H1 (cell line): Measurements from ENCODE around the gene RIPPLY1. TPM values are rescaled to one million over a fixed set of nuclear protein-coding genes. Genes with fewer than 3 reads are reported as not detected.

ENCODE experiments used
- CBX8 ChIP-seq: fragments of 300-800, 300-1000 bp; sonication (generic); IDR thresholded peaks from 2 replicates; pipeline ENCODE4 v1.7.1; 2016; ENCODE audit warnings: low read depth, low read length, borderline replicate concordance
- EP300 ChIP-seq, 2 experiments: IDR thresholded peaks; 1 replicate in 1 of 2; 2 replicates in 1 of 2; pipeline ENCODE4 v1.6.1; 2011 to 2012; ENCODE audit warnings: low read depth in 2 of 2, low read length in 2 of 2, mild to moderate bottlenecking in 2 of 2, borderline replicate concordance in 1 of 2, inconsistent platforms in 1 of 2, moderate library complexity in 1 of 2
- JUN ChIP-seq: IDR thresholded peaks from 2 replicates; pipeline ENCODE4 v1.6.1; 2011; ENCODE audit warnings: low read depth, mild to moderate bottlenecking, improper control_type of control experiment, low read length
- JUND ChIP-seq: IDR thresholded peaks from 2 replicates; pipeline ENCODE4 v1.6.1; 2011; ENCODE audit warnings: mild to moderate bottlenecking, improper control_type of control experiment, low read length
- NANOG ChIP-seq: IDR thresholded peaks from 2 replicates; pipeline ENCODE4 v1.6.1; 2011; ENCODE audit warnings: low read length, low read depth, mild to moderate bottlenecking, inconsistent platforms; ENCODE audit not compliant: insufficient read depth, poor library complexity, severe bottlenecking
- RAD21 ChIP-seq, 2 experiments: IDR thresholded peaks in 1 of 2; conservative IDR thresholded peaks in 1 of 2; 2 replicates each; pipeline ENCODE4 v1.6.1; 2011; ENCODE audit warnings: low read depth in 2 of 2, low read length in 2 of 2, improper control_type of control experiment in 1 of 2, inconsistent platforms in 1 of 2, mild to moderate bottlenecking in 1 of 2, moderate library complexity in 1 of 2
- SP2 ChIP-seq: IDR thresholded peaks from 2 replicates; pipeline ENCODE4 v1.6.1; 2012; ENCODE audit warnings: mild to moderate bottlenecking, low read length, inconsistent platforms
- polyA plus RNA-seq, 7 experiments: library from polyadenylated mRNA; depleted of rRNA in 3 of 7; stranded (reverse) in 5 of 7; unstranded in 2 of 7; fragments of >200 nt in 5 of 7; fragments of 200-250 nt in 2 of 7; gene quantifications; 1 replicate in 5 of 7; 2 replicates in 1 of 7; 4 replicates in 1 of 7; pipeline versions ENCODE4 v1.2.1 to v1.2.3, GENCODE V29; 2011 to 2013; ENCODE audit warnings: missing spikeins in 2 of 7, mixed read lengths in 2 of 7
- total RNA-seq: library from RNA; stranded (reverse); fragmentation: NEBNext Ultra II Directional; extraction: Animal tissue kit (Norgen Biotek cat#: 25700); gene quantifications from 2 replicates; pipeline ENCODE4 v1.2.1, GENCODE V29; 2021
- TF ChIP-seq, protein P1 (sequence below): fragments of 300-600 bp; sonication (generic); IDR thresholded peaks from 2 replicates; pipeline ENCODE4 v1.7.1; 2012; ENCODE audit warnings: low read length, moderate library complexity, mild to moderate bottlenecking, inconsistent platforms; ENCODE audit not compliant: insufficient replicate concordance

The RIPPLY1 gene
- total and polyA plus RNA-seq, 2 of the 8 experiments (the other 6 are each of a cell fraction or from before 2014, with no cell fraction given): not detected

DNA sequence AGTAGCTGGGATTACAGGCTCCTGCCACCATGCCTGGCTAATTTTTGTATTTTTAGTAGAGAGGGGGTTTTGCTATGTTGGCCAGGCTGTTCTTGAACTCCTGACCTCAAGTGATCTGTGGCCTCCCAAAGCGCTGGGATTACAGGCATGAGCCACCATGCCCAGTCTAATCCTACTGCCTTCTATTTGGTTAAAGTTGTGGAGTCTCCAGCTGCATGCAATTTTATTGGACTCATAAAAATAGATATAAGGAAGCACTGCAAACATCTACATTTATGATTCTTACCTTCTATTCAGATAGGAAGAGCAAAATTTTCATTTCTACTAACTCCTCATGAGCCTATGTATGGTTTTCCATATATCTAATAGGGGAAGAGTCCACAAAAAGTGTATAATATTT is 13.7 kb downstream of the RIPPLY1 start (continued):
- TF ChIP-seq, protein P1, sequence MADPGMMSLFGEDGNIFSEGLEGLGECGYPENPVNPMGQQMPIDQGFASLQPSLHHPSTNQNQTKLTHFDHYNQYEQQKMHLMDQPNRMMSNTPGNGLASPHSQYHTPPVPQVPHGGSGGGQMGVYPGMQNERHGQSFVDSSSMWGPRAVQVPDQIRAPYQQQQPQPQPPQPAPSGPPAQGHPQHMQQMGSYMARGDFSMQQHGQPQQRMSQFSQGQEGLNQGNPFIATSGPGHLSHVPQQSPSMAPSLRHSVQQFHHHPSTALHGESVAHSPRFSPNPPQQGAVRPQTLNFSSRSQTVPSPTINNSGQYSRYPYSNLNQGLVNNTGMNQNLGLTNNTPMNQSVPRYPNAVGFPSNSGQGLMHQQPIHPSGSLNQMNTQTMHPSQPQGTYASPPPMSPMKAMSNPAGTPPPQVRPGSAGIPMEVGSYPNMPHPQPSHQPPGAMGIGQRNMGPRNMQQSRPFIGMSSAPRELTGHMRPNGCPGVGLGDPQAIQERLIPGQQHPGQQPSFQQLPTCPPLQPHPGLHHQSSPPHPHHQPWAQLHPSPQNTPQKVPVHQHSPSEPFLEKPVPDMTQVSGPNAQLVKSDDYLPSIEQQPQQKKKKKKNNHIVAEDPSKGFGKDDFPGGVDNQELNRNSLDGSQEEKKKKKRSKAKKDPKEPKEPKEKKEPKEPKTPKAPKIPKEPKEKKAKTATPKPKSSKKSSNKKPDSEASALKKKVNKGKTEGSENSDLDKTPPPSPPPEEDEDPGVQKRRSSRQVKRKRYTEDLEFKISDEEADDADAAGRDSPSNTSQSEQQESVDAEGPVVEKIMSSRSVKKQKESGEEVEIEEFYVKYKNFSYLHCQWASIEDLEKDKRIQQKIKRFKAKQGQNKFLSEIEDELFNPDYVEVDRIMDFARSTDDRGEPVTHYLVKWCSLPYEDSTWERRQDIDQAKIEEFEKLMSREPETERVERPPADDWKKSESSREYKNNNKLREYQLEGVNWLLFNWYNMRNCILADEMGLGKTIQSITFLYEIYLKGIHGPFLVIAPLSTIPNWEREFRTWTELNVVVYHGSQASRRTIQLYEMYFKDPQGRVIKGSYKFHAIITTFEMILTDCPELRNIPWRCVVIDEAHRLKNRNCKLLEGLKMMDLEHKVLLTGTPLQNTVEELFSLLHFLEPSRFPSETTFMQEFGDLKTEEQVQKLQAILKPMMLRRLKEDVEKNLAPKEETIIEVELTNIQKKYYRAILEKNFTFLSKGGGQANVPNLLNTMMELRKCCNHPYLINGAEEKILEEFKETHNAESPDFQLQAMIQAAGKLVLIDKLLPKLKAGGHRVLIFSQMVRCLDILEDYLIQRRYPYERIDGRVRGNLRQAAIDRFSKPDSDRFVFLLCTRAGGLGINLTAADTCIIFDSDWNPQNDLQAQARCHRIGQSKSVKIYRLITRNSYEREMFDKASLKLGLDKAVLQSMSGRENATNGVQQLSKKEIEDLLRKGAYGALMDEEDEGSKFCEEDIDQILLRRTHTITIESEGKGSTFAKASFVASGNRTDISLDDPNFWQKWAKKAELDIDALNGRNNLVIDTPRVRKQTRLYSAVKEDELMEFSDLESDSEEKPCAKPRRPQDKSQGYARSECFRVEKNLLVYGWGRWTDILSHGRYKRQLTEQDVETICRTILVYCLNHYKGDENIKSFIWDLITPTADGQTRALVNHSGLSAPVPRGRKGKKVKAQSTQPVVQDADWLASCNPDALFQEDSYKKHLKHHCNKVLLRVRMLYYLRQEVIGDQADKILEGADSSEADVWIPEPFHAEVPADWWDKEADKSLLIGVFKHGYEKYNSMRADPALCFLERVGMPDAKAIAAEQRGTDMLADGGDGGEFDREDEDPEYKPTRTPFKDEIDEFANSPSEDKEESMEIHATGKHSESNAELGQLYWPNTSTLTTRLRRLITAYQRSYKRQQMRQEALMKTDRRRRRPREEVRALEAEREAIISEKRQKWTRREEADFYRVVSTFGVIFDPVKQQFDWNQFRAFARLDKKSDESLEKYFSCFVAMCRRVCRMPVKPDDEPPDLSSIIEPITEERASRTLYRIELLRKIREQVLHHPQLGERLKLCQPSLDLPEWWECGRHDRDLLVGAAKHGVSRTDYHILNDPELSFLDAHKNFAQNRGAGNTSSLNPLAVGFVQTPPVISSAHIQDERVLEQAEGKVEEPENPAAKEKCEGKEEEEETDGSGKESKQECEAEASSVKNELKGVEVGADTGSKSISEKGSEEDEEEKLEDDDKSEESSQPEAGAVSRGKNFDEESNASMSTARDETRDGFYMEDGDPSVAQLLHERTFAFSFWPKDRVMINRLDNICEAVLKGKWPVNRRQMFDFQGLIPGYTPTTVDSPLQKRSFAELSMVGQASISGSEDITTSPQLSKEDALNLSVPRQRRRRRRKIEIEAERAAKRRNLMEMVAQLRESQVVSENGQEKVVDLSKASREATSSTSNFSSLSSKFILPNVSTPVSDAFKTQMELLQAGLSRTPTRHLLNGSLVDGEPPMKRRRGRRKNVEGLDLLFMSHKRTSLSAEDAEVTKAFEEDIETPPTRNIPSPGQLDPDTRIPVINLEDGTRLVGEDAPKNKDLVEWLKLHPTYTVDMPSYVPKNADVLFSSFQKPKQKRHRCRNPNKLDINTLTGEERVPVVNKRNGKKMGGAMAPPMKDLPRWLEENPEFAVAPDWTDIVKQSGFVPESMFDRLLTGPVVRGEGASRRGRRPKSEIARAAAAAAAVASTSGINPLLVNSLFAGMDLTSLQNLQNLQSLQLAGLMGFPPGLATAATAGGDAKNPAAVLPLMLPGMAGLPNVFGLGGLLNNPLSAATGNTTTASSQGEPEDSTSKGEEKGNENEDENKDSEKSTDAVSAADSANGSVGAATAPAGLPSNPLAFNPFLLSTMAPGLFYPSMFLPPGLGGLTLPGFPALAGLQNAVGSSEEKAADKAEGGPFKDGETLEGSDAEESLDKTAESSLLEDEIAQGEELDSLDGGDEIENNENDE: no peak
- TF ChIP-seq JUND (no peak), EP300 (IDR thresholded peaks at IDR 0.05; ENCODE audit: borderline replicate concordance in 1 of 2, low read depth in 2 of 2, low read length in 2 of 2) (no peak), JUN (no peak), SP2 (no peak), NANOG (no peak), CBX8 (no peak), RAD21 (IDR thresholded peaks at IDR 0.05 in 1 of 2, conservative IDR thresholded peaks at IDR 0.05 in 1 of 2; ENCODE audit: low read depth in 2 of 2, low read length in 2 of 2) (no peak)
